Measurements from ENCODE around the gene COL9A3.

Gene COL9A3

GRCh38 chr20:62834967-62835730, 18.3 kb downstream of the COL9A3 start:
- Mint-ChIP-seq H3K27ac (no peak overlapping the region), H3K27me3 (ENCODE audit: low read depth) (peaks cover 5% of the 10 kb centered on the region), H3K36me3 (ENCODE audit: low read depth) (no peaks in the 10 kb centered on the region), H3K9me3 (no peaks in the 10 kb centered on the region), H3K4me1 (peaks cover 18% of the 10 kb centered on the region), H3K4me3 (no peak overlapping the region)
- no peak for TF ChIP-seq CTCF (IDR thresholded peaks at IDR 0.05; ENCODE audit: unreplicated experiment in 3 of 3)

- Mint-ChIP-seq H3K9me3 (no peaks in the 10 kb centered on the region), H3K36me3 (ENCODE audit: low read depth) (no peaks in the 10 kb centered on the region), H3K4me1 (peaks cover 22% of the 10 kb centered on the region), H3K27me3 (ENCODE audit: low read depth) (peaks cover 5% of the 10 kb centered on the region), H3K27ac (no peak overlapping the region), H3K4me3 (no peak overlapping the region)
- no peak for TF ChIP-seq CTCF (IDR thresholded peaks at IDR 0.05; ENCODE audit: unreplicated experiment in 3 of 3)
Observed at GRCh38 chr20:62835931-62836861, 19.3 kb downstream of the COL9A3 start.

- no peak overlapping the region for H3K27ac Mint-ChIP-seq
- H3K9me3 Mint-ChIP-seq = no peaks in the 10 kb centered on the region
- peaks cover 5% of the 10 kb centered on the region for H3K27me3 Mint-ChIP-seq (ENCODE audit: low read depth)
- no peak for TF ChIP-seq CTCF (IDR thresholded peaks at IDR 0.05; ENCODE audit: unreplicated experiment in 3 of 3)
- no peak overlapping the region for H3K4me3 Mint-ChIP-seq
- H3K4me1 Mint-ChIP-seq = peaks cover 18% of the 10 kb centered on the region
- no peaks in the 10 kb centered on the region for H3K36me3 Mint-ChIP-seq (ENCODE audit: low read depth)
Observed at GRCh38 chr20:62836967-62837490, 20.2 kb downstream of the COL9A3 start.

GRCh38 chr20:62837790-62838127, 20.9 kb downstream of the COL9A3 start:
- peaks cover 5% of the 10 kb centered on the region for H3K27me3 Mint-ChIP-seq (ENCODE audit: low read depth)
- no peaks in the 10 kb centered on the region for H3K36me3 Mint-ChIP-seq (ENCODE audit: low read depth)
- H3K9me3 Mint-ChIP-seq = no peaks in the 10 kb centered on the region
- H3K4me3 Mint-ChIP-seq = no peak overlapping the region
- no peak overlapping the region for H3K27ac Mint-ChIP-seq
- peaks cover 15% of the 10 kb centered on the region for H3K4me1 Mint-ChIP-seq
- no peak for TF ChIP-seq CTCF (IDR thresholded peaks at IDR 0.05; ENCODE audit: unreplicated experiment in 3 of 3)

GRCh38 chr20:62838128-62838891, 21.5 kb downstream of the COL9A3 start:
- H3K4me3 Mint-ChIP-seq = no peak overlapping the region
- no peak overlapping the region for H3K27ac Mint-ChIP-seq
- no peaks in the 10 kb centered on the region for H3K36me3 Mint-ChIP-seq (ENCODE audit: low read depth)

More at GRCh38 chr20:62838128-62838891, 21.5 kb downstream of the COL9A3 start:
- Mint-ChIP-seq H3K9me3 (no peaks in the 10 kb centered on the region), H3K27me3 (ENCODE audit: low read depth) (peaks cover 5% of the 10 kb centered on the region), H3K4me1 (peaks cover 11% of the 10 kb centered on the region)
- TF ChIP-seq CTCF (IDR thresholded peaks at IDR 0.05; ENCODE audit: unreplicated experiment in 3 of 3) = no peak

Measured in nephron (organoid).